NAMALWA (cell line): ENCODE results near the gene CYP2J2.
"Not testable (repeated sequence)": the region's sequence is repeated elsewhere in the genome, so short reads cannot be mapped to it uniquely, and the experiment has no call there.

Experiments
- DNase-seq: peaks from one replicate; pipeline ENCODE4 v3.0.0-alpha.2; 2015; ENCODE audit warnings: low spot score

The CYP2J2 gene

GRCh38 chr1:59857679-59858354, 68.8 kb downstream of the CYP2J2 start:
- DNase-seq = no peak

GRCh38 chr1:59856725-59857338, 69.7 kb downstream of the CYP2J2 start:
- no peak for DNase-seq

GRCh38 chr1:59855297-59855696, 71.3 kb downstream of the CYP2J2 start:
- not testable (repeated sequence) for DNase-seq

GRCh38 chr1:59852117-59852516, 74.5 kb downstream of the CYP2J2 start:
- DNase-seq = no peak

- DNase-seq = no peak
Observed at GRCh38 chr1:59846895-59847282, 79.7 kb downstream of the CYP2J2 start.

GRCh38 chr1:59846209-59846894, 80.2 kb downstream of the CYP2J2 start:
- DNase-seq = no peak

GRCh38 chr1:59845091-59845490, 81.5 kb downstream of the CYP2J2 start:
- DNase-seq = no peak
